HG02759 (cell line): ENCODE results near the gene PNMA3.
"Not testable (repeated sequence)": the region's sequence is repeated elsewhere in the genome, so short reads cannot be mapped to it uniquely, and the experiment has no call there.

Source experiments
- ATAC-seq: cut with Tn5 transposase; IDR thresholded peaks from one replicate; pipeline ENCODE4 v1.9.1; 2021; ENCODE audit warnings: mild to moderate bottlenecking, moderate library complexity; ENCODE audit not compliant: unreplicated experiment

The PNMA3 gene

DNA sequence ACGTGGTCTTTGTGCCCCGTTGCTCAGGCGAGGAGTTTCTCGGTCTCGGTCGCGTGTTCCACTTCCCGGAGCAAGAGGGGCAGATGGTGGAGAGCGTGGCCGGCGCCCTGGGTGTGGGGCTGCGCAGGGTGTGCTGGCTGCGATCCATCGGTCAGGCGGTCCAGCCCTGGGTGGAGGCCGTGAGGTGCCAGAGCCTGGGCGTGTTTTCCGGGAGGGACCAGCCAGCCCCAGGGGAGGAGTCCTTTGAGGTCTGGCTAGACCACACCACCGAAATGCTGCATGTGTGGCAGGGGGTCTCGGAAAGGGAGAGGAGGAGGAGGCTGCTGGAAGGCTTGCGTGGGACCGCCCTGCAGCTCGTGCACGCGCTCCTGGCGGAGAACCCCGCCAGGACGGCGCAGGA is 17.1 kb downstream of the PNMA3 start:
- not testable (repeated sequence) for ATAC-seq

DNA sequence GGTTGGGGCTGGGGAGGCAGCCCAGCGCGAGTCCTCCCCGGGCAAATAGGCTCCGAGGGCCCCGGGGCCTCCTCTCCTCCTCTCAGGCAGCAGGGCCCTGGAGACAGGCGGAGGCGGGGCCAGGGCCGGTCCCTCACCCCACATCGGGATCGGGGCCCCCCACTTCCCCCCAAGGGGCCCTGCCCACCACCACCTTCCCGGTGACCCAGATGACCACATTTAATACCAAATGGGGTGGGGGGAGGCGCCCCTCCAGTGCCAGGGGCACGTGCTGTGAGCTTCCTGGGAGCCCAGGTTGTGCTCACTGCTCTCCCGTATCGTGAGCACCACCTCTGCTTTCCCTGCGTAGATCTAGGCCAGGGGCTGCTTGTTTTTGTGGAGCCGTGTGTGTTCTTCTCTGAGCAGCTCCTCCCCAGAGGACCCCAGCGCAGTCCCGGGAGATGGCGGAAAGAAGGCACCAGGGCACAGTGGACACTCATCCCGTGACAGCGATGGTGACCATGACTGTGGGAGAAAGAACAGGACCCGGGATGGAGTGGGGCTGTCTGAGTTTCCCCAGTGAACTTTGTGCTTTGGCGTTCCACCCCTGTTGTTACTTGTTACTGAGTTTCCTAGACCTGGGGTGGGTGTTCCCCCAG is 18.1 kb downstream of the PNMA3 start:
- no peak for ATAC-seq

DNA sequence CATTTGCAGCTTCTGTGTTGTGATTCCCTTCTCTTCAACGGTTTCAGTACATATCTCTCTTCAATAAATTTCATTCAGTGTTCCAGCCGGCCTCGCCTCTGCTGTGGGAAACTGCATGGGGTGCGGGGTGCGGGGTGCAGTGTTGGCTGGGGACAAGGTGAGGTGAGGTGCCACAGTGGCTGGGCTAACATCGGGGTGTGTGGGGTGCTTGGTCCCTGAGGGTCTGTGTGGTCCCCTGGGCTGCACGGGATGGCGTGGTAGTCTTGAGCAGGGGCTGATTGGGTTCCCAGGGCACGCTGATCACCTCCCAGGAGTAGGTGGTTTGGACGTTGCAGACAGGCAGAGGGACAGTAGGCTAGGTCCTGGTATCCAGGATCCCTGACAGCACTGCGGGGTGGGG is 18.7 kb downstream of the PNMA3 start:
- no peak for ATAC-seq

DNA sequence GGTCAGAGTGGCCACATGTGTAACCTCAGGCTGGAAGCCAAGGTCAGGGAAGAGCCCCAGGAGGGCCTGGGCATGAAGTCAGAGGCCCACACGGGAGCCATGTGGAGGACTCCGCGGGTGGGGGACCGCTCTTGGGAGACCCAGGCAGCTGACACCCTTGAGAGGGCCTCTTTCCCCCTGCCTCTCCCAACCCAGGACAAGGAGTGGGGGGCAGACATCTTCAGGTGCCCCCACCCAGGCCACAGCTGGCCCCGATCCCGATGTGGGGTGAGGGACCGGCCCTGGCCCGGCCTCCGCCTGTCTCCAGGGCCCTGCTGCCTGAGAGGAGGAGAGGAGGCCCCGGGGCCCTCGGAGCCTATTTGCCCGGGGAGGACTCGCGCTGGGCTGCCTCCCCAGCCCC is 19.1 kb downstream of the PNMA3 start:
- no peak for ATAC-seq

DNA sequence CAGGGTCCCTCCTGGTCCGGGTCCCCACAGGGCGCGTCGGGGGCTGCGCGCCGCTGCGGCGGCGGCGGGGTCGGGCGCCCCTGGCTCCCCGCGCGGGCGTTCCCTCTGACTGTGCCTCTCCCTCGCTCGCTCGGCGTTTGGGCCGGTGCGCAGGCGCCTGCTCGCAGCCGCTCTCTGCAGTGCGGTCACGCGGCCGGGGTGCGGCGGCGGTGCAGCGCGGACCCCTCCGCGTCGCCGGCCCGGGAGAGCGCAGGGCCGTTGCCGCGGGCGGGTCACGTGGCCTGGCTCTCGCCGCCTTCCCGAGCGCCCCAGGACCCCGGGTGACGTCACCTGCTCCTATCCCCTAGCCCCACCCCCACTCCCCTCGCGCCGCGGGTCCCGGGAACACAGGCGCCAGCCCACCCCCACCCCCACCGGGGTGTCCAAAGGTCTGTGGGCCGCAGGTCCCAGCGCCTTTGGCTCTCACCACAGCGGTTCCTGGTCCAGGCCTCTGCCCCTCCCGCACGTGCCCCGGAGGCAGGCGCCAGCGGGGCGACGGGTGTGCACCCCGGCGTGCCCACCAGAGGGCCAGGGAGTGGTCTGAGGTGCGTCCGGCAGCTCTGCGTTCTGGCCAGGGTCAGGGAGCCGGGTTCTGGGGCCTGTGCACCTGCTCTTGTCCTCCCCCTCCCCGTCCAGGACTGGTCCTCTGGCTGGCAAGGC is 21.3 kb downstream of the PNMA3 start:
- ATAC-seq: not testable (repeated sequence)

DNA sequence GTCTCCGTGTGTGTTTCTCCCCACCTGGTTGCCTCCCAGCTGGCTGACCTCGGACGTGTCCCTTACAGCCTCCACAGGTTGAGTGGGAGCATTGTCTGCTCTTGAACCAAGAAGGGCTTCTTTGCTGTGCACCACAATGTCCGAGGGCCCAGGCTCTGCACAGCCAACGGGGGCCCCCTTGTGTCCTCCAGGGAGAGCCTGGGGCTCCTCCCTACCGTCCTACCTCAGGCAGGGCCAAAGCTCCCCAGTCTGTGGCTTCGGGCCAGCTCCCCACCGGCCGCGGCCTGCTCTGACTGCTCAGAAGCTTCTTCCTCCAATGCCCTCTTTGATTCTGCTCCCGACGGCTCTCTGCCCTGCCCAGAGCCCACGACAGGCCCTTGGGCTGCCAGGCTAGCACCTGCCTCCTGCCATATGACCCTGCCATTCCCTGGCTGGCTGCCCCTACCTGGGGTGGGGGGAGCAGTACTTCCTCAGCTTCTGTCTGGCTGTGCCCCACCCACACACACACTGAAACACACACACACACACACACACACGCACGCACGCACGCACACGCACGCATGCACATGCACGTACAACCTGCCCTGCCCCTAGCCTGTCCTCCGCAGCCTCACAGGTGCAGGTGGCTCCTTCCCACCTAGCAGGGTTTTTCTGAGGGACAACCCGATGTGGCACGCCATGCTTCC is 27.1 kb downstream of the PNMA3 start:
- ATAC-seq: not testable (repeated sequence)

DNA sequence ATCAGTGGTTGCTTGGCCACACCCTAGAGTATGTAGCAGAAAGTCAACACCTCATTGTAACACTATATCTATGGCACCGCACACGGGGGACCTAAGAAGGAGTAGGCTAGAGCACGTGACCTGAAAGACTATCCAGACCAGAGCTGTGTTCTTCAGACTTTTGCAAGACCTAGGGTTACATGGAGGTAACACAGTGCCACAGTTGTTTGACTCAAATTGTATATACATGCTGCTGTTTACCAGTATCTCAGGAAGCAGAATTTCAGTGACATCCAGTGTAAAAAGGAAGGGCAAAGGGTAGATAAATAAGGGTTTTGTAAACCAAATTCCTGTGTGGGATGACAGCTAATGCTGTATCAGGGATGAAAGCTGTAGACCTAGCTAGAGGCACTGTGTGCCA is 46.1 kb downstream of the PNMA3 start:
- no peak for ATAC-seq

DNA sequence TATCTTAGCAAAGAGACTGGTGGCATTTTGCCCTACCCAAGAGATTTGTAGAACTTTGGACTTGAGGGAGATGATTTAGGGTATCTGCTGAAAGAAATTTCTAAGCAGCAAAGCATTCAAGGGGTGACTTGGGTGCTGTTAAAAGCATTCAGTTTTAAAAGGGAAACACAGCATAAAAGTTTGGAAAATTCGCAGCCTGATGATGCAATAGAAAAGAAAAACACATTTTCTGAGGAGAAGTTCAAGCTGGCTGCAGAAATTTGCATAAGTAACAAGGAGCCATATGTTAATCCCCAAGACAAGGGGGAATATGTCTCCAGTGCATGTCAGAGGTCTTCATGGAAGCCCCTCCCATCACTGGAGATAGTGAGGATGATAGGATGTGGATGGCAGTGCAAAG is 48.7 kb downstream of the PNMA3 start:
- ATAC-seq: not testable (repeated sequence)

DNA sequence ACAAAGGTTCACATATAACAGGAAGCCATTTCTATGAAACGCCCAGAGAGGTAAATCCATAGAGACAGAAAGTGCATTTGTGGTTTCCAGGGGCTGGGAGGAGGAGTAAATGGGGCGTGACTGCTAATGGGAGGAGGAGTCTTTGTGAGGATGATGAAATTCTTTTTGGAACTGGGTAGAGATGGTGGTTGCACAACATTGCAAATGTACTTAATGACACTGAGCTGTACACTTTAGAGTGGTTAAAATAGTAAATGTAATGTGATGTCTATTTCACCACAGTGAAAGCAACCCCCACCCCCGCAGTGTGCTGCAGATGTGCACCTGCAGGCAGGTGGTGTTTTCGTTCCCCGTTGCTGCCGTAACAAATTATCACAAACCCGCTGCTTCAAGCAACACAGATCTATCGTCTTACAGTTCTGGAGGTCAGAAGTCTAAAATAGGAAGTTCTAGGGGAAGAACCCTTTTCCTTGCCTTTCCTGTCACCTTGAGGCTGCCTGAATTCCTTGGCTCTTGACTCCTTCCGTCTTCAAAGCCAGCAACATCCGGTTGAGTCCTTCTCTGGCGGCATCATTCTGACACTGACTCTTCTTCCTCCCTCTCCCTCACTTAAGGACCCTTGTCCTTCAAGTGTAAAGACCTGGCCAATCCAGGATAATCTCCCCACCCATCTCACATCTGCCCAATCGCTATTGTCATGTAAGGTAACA is 50.0 kb downstream of the PNMA3 start:
- not testable (repeated sequence) for ATAC-seq
